ENCODE data around the gene NDE1.

Gene NDE1

DNA sequence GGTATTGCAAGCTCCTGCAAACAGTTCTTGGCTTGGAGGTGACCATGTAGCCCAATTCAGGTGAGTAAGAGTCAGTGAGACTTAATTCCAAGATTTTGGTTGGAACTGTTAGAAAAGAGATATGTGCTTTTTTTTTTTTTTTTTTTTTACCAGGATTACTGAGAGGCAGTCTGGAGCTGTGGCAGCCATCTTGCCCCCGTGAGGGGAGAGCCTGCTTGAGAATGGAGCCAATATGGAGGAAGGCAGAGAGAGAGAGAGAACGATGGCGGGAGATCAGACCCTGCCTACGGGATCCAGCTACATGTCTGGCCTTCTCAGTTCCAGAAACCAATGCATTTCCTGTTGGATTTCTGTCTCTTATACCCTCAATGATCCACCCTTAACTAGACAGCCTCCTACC, 109.0 kb downstream of the NDE1 start:
- TF ChIP-seq FOXM1 (IDR thresholded peaks at IDR 0.05; ENCODE audit: borderline replicate concordance, low read depth) (no peak), YY1 (IDR thresholded peaks at IDR 0.05; ENCODE audit: low read depth) (no peak), EGR1 (IDR thresholded peaks at IDR 0.05) (no peak), CEBPB (IDR thresholded peaks at IDR 0.05) (no peak), NFIC (IDR thresholded peaks at IDR 0.05) (no peak), TCF12 (IDR thresholded peaks at IDR 0.05; ENCODE audit: low read depth) (no peak), RAD21 (IDR thresholded peaks at IDR 0.05; ENCODE audit: low read depth) (no peak), CREB1 (IDR thresholded peaks at IDR 0.05; ENCODE audit: low read depth) (no peak), EP300 (IDR thresholded peaks at IDR 0.05; ENCODE audit: borderline replicate concordance) (no peak), TEAD4 (IDR thresholded peaks at IDR 0.05) (no peak), TAF1 (IDR thresholded peaks at IDR 0.05; ENCODE audit: low read depth) (no peak), ZBTB7A (IDR thresholded peaks at IDR 0.05; ENCODE audit: low read depth) (no peak)
- TF ChIP-seq, protein P1, sequence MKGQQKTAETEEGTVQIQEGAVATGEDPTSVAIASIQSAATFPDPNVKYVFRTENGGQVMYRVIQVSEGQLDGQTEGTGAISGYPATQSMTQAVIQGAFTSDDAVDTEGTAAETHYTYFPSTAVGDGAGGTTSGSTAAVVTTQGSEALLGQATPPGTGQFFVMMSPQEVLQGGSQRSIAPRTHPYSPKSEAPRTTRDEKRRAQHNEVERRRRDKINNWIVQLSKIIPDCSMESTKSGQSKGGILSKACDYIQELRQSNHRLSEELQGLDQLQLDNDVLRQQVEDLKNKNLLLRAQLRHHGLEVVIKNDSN (IDR thresholded peaks at IDR 0.05), result no peak
- TF ChIP-seq, protein P2, sequence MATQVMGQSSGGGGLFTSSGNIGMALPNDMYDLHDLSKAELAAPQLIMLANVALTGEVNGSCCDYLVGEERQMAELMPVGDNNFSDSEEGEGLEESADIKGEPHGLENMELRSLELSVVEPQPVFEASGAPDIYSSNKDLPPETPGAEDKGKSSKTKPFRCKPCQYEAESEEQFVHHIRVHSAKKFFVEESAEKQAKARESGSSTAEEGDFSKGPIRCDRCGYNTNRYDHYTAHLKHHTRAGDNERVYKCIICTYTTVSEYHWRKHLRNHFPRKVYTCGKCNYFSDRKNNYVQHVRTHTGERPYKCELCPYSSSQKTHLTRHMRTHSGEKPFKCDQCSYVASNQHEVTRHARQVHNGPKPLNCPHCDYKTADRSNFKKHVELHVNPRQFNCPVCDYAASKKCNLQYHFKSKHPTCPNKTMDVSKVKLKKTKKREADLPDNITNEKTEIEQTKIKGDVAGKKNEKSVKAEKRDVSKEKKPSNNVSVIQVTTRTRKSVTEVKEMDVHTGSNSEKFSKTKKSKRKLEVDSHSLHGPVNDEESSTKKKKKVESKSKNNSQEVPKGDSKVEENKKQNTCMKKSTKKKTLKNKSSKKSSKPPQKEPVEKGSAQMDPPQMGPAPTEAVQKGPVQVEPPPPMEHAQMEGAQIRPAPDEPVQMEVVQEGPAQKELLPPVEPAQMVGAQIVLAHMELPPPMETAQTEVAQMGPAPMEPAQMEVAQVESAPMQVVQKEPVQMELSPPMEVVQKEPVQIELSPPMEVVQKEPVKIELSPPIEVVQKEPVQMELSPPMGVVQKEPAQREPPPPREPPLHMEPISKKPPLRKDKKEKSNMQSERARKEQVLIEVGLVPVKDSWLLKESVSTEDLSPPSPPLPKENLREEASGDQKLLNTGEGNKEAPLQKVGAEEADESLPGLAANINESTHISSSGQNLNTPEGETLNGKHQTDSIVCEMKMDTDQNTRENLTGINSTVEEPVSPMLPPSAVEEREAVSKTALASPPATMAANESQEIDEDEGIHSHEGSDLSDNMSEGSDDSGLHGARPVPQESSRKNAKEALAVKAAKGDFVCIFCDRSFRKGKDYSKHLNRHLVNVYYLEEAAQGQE (IDR thresholded peaks at IDR 0.05; ENCODE audit: low read depth), result no peak
- TF ChIP-seq, protein P3, sequence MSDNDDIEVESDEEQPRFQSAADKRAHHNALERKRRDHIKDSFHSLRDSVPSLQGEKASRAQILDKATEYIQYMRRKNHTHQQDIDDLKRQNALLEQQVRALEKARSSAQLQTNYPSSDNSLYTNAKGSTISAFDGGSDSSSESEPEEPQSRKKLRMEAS (IDR thresholded peaks at IDR 0.05), result no peak

DNA sequence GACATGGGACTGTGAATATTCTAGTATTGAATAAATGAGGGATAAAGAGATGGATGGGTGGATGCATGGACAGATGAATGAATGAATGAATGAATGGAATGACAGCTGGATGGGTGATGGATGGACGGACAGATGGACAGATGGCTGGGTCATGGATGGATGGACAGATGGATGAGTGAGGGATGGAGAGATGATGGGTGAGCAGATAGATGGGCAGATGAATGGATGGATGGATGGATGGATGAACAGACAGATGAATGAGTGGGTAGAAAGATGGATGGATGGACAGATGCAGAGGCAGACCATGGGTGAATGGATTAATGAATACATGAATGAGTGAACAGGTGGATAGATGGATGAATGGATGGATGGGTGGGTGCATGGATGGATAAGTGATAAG, 110.1 kb downstream of the NDE1 start:
- TF ChIP-seq, protein P1 (IDR thresholded peaks at IDR 0.05), result no peak
- TF ChIP-seq CEBPB (IDR thresholded peaks at IDR 0.05), result no peak
- TF ChIP-seq EP300 (IDR thresholded peaks at IDR 0.05; ENCODE audit: borderline replicate concordance), result no peak
- TF ChIP-seq RAD21 (IDR thresholded peaks at IDR 0.05; ENCODE audit: low read depth), result no peak

DNA sequence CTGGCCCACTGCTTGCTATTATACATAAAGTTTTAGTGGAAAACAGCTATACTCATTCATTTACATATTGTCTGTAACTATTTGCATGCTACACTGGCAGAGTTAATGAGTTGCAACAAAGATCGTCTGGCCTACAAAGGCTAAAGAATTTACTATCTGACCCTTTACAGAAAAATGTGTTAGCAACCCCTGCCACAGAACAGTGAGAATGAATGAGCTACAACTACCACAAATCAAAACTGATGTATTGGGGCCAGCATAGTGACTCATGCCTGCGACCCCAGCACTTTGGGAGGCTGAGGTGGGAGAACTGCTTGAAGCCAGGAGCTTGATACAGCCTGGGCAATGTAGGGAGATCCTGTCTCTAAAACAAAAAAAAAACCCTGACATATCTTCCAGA, 114.1 kb downstream of the NDE1 start:
- TF ChIP-seq, protein P3 (IDR thresholded peaks at IDR 0.05), result no peak
- TF ChIP-seq, protein P1 (IDR thresholded peaks at IDR 0.05), result no peak
- TF ChIP-seq YY1 (IDR thresholded peaks at IDR 0.05; ENCODE audit: low read depth) (no peak), TEAD4 (IDR thresholded peaks at IDR 0.05) (no peak), FOXM1 (IDR thresholded peaks at IDR 0.05; ENCODE audit: borderline replicate concordance, low read depth) (no peak), CEBPB (IDR thresholded peaks at IDR 0.05) (no peak), TCF12 (IDR thresholded peaks at IDR 0.05; ENCODE audit: low read depth) (no peak), ZBTB7A (IDR thresholded peaks at IDR 0.05; ENCODE audit: low read depth) (no peak), NFIC (IDR thresholded peaks at IDR 0.05) (no peak), EP300 (IDR thresholded peaks at IDR 0.05; ENCODE audit: borderline replicate concordance) (no peak), CREB1 (IDR thresholded peaks at IDR 0.05; ENCODE audit: low read depth) (no peak)

DNA sequence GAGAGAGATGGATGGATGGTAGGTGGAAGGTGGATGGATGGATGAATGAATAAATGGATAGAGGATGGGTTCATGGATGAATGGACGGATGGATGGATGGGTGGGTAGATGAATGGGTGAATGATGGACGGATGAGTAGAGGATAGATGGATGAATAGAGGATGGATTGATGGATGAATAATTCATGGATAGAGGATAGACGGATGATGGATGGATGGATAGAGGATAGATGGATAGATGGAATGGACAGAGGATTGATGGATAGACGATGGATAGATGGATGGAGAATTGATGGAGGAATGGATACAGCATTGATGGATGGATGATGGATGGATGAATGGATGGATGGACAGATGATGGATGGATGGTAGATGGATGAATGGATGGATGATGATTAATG, 115.1 kb downstream of the NDE1 start:
- TF ChIP-seq FOXM1 (IDR thresholded peaks at IDR 0.05; ENCODE audit: borderline replicate concordance, low read depth) (no peak), RAD21 (IDR thresholded peaks at IDR 0.05; ENCODE audit: low read depth) (no peak), YY1 (IDR thresholded peaks at IDR 0.05; ENCODE audit: low read depth) (no peak), CREB1 (IDR thresholded peaks at IDR 0.05; ENCODE audit: low read depth) (no peak), CEBPB (IDR thresholded peaks at IDR 0.05) (no peak)
- TF ChIP-seq, protein P1 (IDR thresholded peaks at IDR 0.05), result no peak
- TF ChIP-seq, protein P3 (IDR thresholded peaks at IDR 0.05), result no peak

GRCh38 chr16:15765880-15766279, 115.8 kb downstream of the NDE1 start:
- TF ChIP-seq RAD21 (IDR thresholded peaks at IDR 0.05; ENCODE audit: low read depth), result peak; percentile 91
- TF ChIP-seq ZBTB7A (IDR thresholded peaks at IDR 0.05; ENCODE audit: low read depth), result no peak
- no peak for TF ChIP-seq TEAD4 (IDR thresholded peaks at IDR 0.05)
- TF ChIP-seq EP300 (IDR thresholded peaks at IDR 0.05; ENCODE audit: borderline replicate concordance), result no peak
- no peak for TF ChIP-seq CEBPB (IDR thresholded peaks at IDR 0.05)
- no peak for TF ChIP-seq NFIC (IDR thresholded peaks at IDR 0.05)
- no peak for TF ChIP-seq CREB1 (IDR thresholded peaks at IDR 0.05; ENCODE audit: low read depth)
- TF ChIP-seq TAF1 (IDR thresholded peaks at IDR 0.05; ENCODE audit: low read depth), result no peak
- TF ChIP-seq FOXM1 (IDR thresholded peaks at IDR 0.05; ENCODE audit: borderline replicate concordance, low read depth), result no peak
- TF ChIP-seq EGR1 (IDR thresholded peaks at IDR 0.05), result no peak
- TF ChIP-seq, protein P3 (IDR thresholded peaks at IDR 0.05), result no peak
- no peak for TF ChIP-seq TCF12 (IDR thresholded peaks at IDR 0.05; ENCODE audit: low read depth)
- TF ChIP-seq, protein P1 (IDR thresholded peaks at IDR 0.05), result no peak
- TF ChIP-seq, protein P2 (IDR thresholded peaks at IDR 0.05; ENCODE audit: low read depth), result peak; percentile 71
- TF ChIP-seq YY1 (IDR thresholded peaks at IDR 0.05; ENCODE audit: low read depth), result no peak
